ENCODE results near the gene PLAAT2. TPM values are rescaled to one million over a fixed set of nuclear protein-coding genes. Genes with fewer than 3 reads are reported as not detected.

PLAAT2 gene
- total RNA-seq, 6 experiments from 2014 or later, result 0.42 to 2.2 (median 1.1) TPM; not detected in 3

DNA sequence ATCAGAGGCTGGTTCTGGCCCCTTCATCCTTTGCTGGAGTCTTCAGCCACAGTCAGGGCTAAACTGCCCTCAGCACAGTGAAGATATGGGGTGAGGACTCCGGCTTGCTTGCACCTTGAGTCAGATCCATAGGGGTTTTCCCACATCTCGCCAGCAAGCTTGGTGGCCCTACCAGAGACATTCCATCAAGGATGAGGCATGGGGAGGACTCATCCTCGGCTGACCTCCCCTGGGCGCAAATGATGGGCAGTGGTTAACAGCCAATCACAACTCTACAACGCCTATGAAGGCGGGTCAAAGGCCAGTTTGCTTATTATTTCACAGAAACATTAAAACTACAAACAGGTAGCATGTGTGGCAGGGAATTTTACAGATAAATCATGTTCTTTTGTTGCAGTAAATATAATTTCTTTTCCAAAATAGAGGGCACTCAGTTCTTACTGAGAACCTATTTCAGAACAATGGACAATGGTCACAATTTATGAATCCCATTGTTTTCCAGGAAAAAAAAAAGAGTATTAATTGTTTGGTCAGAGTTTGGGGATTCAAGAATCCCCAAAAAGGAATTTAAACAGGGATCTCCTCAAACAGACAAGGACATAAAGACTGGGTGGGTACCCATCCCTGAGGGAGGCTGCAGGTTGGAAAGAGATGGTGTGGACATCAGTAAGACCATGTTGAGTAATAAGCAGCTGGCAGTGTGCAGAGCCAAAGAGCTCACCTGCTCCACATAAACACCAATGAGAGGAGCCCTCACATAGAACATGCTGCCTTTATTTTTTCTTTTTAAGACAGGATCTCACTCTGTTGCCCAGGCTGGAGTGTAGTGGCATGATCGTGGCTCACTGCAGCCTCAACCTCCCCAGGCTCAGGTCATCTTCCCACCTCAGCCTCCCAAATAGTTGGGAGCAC, 36.3 kb upstream of the PLAAT2 start:
- Histone ChIP-seq H3K36me3 (peaks cover 0 to 22% (median 0%) of the 10 kb centered on the region in 4 donors), H3K27me3 (no peaks in the 10 kb centered on the region), H3K9me3 (no peaks in the 10 kb centered on the region), H3K4me1 (peaks cover 0 to 19% (median 0%) of the 10 kb centered on the region in 4 donors), H3K4me3 (no peak overlapping the region), H3K27ac (no peak overlapping the region)
- intact Hi-C loops (cut with DNase I), result no loop called here
- TF ChIP-seq, protein P1, sequence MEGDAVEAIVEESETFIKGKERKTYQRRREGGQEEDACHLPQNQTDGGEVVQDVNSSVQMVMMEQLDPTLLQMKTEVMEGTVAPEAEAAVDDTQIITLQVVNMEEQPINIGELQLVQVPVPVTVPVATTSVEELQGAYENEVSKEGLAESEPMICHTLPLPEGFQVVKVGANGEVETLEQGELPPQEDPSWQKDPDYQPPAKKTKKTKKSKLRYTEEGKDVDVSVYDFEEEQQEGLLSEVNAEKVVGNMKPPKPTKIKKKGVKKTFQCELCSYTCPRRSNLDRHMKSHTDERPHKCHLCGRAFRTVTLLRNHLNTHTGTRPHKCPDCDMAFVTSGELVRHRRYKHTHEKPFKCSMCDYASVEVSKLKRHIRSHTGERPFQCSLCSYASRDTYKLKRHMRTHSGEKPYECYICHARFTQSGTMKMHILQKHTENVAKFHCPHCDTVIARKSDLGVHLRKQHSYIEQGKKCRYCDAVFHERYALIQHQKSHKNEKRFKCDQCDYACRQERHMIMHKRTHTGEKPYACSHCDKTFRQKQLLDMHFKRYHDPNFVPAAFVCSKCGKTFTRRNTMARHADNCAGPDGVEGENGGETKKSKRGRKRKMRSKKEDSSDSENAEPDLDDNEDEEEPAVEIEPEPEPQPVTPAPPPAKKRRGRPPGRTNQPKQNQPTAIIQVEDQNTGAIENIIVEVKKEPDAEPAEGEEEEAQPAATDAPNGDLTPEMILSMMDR (IDR thresholded peaks at IDR 0.05), result no peak
- no peak for TF ChIP-seq POLR2A (IDR thresholded peaks at IDR 0.05)
- ATAC-seq, result peak in 2 of 4 donors; percentile 41 to 51
- DNase-seq, result no peak
- 90% methylated on average over 6 of the region's 7 CpGs for WGBS (ENCODE audit: insufficient coverage, low coverage, low lambda C conversion rate, missing lambda C conversion rate)

DNA sequence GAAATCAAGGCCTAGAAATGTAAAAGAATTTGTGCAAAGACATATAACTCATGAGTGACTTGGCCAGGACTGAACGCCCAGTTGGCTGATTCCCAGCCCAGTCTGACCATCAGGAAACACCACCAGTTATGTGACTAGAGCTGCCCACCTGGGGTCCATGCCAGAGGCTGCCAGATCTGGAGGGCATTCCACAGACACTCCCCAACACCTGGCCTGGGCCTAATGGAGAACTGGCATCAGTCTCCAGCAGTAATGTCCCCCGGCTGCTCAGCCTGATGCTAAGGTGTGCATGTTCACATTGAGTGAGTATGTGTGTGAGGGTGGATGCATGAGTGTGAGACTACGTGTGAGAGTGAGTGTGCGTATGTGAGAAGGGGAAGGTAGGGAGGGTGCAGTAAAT, 35.4 kb upstream of the PLAAT2 start:
- Histone ChIP-seq H3K9me3 (no peaks in the 10 kb centered on the region), H3K4me1 (peaks cover 0 to 15% (median 0%) of the 10 kb centered on the region in 4 donors), H3K27ac (no peak overlapping the region), H3K4me3 (no peak overlapping the region), H3K36me3 (peaks cover 0 to 22% (median 0%) of the 10 kb centered on the region in 4 donors), H3K27me3 (no peaks in the 10 kb centered on the region)
- 88% methylated on average over 2 of the region's 4 CpGs for WGBS (ENCODE audit: insufficient coverage, low coverage, low lambda C conversion rate, missing lambda C conversion rate)
- DNase-seq, result no peak
- intact Hi-C loops (cut with DNase I), result no loop called here
- TF ChIP-seq, protein P1 (IDR thresholded peaks at IDR 0.05), result no peak
- no peak for TF ChIP-seq POLR2A (IDR thresholded peaks at IDR 0.05)
- ATAC-seq, result no peak

DNA sequence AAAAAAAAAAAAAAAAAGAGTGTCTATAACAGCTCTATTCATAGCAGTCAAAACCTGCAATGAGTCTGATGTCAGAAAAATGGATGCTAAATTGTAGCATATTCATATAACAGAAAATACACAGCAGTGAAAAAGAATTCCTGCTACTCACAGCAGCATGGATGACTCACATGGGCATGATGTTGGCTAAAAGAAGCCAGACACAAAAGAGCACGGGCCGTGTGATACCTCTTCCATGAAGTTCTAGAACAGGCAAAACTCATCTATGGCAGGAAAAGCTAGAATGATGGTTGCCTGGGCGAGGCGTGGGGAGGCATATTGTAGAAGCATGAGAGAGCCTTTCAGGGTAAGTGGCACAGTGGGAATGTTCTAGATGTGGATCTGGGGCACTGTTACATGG, 32.1 kb upstream of the PLAAT2 start:
- ATAC-seq, result no peak
- intact Hi-C loops (cut with DNase I), result no loop called here
- no peak for DNase-seq

GRCh38 chr11:63592975-63593395, 29.8 kb upstream of the PLAAT2 start:
- Histone ChIP-seq H3K9me3 (no peaks in the 10 kb centered on the region), H3K36me3 (peaks cover 0 to 49% (median 0%) of the 10 kb centered on the region in 4 donors), H3K27ac (no peak overlapping the region), H3K4me1 (no peaks in the 10 kb centered on the region), H3K4me3 (no peak overlapping the region), H3K27me3 (no peaks in the 10 kb centered on the region)
- 89% methylated on average over 3 of the region's 4 CpGs for WGBS (ENCODE audit: insufficient coverage, low coverage, low lambda C conversion rate, missing lambda C conversion rate)
- ATAC-seq, result peak; percentile 56 to 63 (median 58)
- TF ChIP-seq POLR2A (IDR thresholded peaks at IDR 0.05), result no peak
- TF ChIP-seq, protein P1 (IDR thresholded peaks at IDR 0.05), result peak; percentile 43 to 57 (median 48)
- DNase-seq, result no peak
- intact Hi-C loops (cut with DNase I), result no loop called here

More for the DNA sequence above, 32.1 kb upstream of the PLAAT2 start:
- 86% methylated on average over 4 of the region's 4 CpGs for WGBS (ENCODE audit: insufficient coverage, low coverage, low lambda C conversion rate, missing lambda C conversion rate)
- no peak for TF ChIP-seq POLR2A (IDR thresholded peaks at IDR 0.05)
- TF ChIP-seq, protein P1 (IDR thresholded peaks at IDR 0.05), result no peak
- no peaks in the 10 kb centered on the region for H3K9me3 ChIP-seq
- no peak overlapping the region for H3K4me3 ChIP-seq
- H3K27me3 ChIP-seq, result no peaks in the 10 kb centered on the region
- H3K4me1 ChIP-seq, result no peaks in the 10 kb centered on the region
- peaks cover 0 to 38% (median 0%) of the 10 kb centered on the region in 4 donors for H3K36me3 ChIP-seq
- H3K27ac ChIP-seq, result no peak overlapping the region

Data from right lobe of liver (tissue), 6 donors.